ENCODE results near the gene FGF6.
"Not testable (repeated sequence)": the region's sequence is repeated elsewhere in the genome, so short reads cannot be mapped to it uniquely, and the experiment has no call there.

Gene FGF6

GRCh38 chr12:4417936-4418335, 27.7 kb downstream of the FGF6 start:
- peak overlapping the region; percentile 66 to 77 for H3K27ac ChIP-seq
- H3K27me3 ChIP-seq = peaks cover 0 to 13% of the 10 kb centered on the region in 2 donors
- no peaks in the 10 kb centered on the region for H3K4me1 ChIP-seq
- intact Hi-C loops (cut with DNase I; ENCODE audit: low total_unique reads) = no loop called here
- H3K9me3 ChIP-seq = no peaks in the 10 kb centered on the region
- no peaks in the 10 kb centered on the region for H3K36me3 ChIP-seq
- DNase-seq = no peak
- H3K4me3 ChIP-seq = peak overlapping the region in 1 of 2 donors; percentile 5
- no peak for TF ChIP-seq CTCF (IDR thresholded peaks at IDR 0.05)

GRCh38 chr12:4417455-4417854, 28.2 kb downstream of the FGF6 start:
- no peaks in the 10 kb centered on the region for H3K4me1 ChIP-seq
- TF ChIP-seq CTCF (IDR thresholded peaks at IDR 0.05) = no peak
- H3K4me3 ChIP-seq = peak overlapping the region in 1 of 2 donors; percentile 5
- no peaks in the 10 kb centered on the region for H3K36me3 ChIP-seq
- peaks cover 0 to 13% of the 10 kb centered on the region in 2 donors for H3K27me3 ChIP-seq
- intact Hi-C loops (cut with DNase I; ENCODE audit: low total_unique reads) = no loop called here
- no peaks in the 10 kb centered on the region for H3K9me3 ChIP-seq
- DNase-seq = no peak
- peak overlapping the region; percentile 66 to 77 for H3K27ac ChIP-seq

- H3K4me1 ChIP-seq = no peaks in the 10 kb centered on the region
- H3K9me3 ChIP-seq = no peaks in the 10 kb centered on the region
- DNase-seq = no peak
- intact Hi-C loops (cut with DNase I; ENCODE audit: low total_unique reads) = no loop called here
- TF ChIP-seq CTCF (IDR thresholded peaks at IDR 0.05) = no peak
- no peak overlapping the region for H3K4me3 ChIP-seq
- no peak overlapping the region for H3K27ac ChIP-seq
- peaks cover 0 to 13% of the 10 kb centered on the region in 2 donors for H3K27me3 ChIP-seq
- no peaks in the 10 kb centered on the region for H3K36me3 ChIP-seq
These were observed 29.3 kb downstream of the FGF6 start for GRCh38 chr12:4416276-4416675.

GRCh38 chr12:4412465-4412864, 33.1 kb downstream of the FGF6 start:
- TF ChIP-seq CTCF (IDR thresholded peaks at IDR 0.05) = no peak
- peaks cover 0 to 10% of the 10 kb centered on the region in 2 donors for H3K27me3 ChIP-seq
- H3K4me1 ChIP-seq = no peaks in the 10 kb centered on the region
- intact Hi-C loops (cut with DNase I; ENCODE audit: low total_unique reads) = no loop called here
- DNase-seq = no peak
- no peak overlapping the region for H3K4me3 ChIP-seq
- no peaks in the 10 kb centered on the region for H3K36me3 ChIP-seq
- H3K9me3 ChIP-seq = no peaks in the 10 kb centered on the region
- H3K27ac ChIP-seq = no peak overlapping the region

GRCh38 chr12:4412056-4412455, 33.6 kb downstream of the FGF6 start:
- H3K27ac ChIP-seq = no peak overlapping the region
- intact Hi-C loops (cut with DNase I; ENCODE audit: low total_unique reads) = no loop called here
- no peaks in the 10 kb centered on the region for H3K4me1 ChIP-seq
- no peak overlapping the region for H3K4me3 ChIP-seq
- H3K27me3 ChIP-seq = peaks cover 0 to 8% of the 10 kb centered on the region in 2 donors
- H3K9me3 ChIP-seq = no peaks in the 10 kb centered on the region
- H3K36me3 ChIP-seq = no peaks in the 10 kb centered on the region
- no peak for DNase-seq
- TF ChIP-seq CTCF (IDR thresholded peaks at IDR 0.05) = no peak

- Histone ChIP-seq H3K27me3 (no peaks in the 10 kb centered on the region), H3K9me3 (no peaks in the 10 kb centered on the region), H3K4me1 (no peaks in the 10 kb centered on the region), H3K4me3 (no peak overlapping the region), H3K36me3 (no peaks in the 10 kb centered on the region), H3K27ac (no peak overlapping the region)
- intact Hi-C loops (cut with DNase I; ENCODE audit: low total_unique reads) = no loop called here
- no peak for DNase-seq
- no peak for TF ChIP-seq CTCF (IDR thresholded peaks at IDR 0.05)
These were observed 38.5 kb downstream of the FGF6 start for GRCh38 chr12:4407136-4407535.

GRCh38 chr12:4404877-4405637, 40.6 kb downstream of the FGF6 start:
- H3K4me3 ChIP-seq; H3K4me1 ChIP-seq; DNase-seq; intact Hi-C loops (cut with DNase I; ENCODE audit: low total_unique reads); H3K9me3 ChIP-seq; H3K36me3 ChIP-seq; H3K27me3 ChIP-seq; H3K27ac ChIP-seq: not testable (repeated sequence)

Measured in tibial artery (tissue), 4 donors.